Liver (tissue), 3 donors: ENCODE results near the gene NELL1.

Source experiments
- GABPA ChIP-seq, 2 donors: IDR thresholded peaks in 1 of 2; conservative IDR thresholded peaks in 1 of 2; 2 replicates each; pipeline ENCODE4 v1.6.1; 2016; ENCODE audit warnings: antibody characterized with exemption in 2 of 2, mild to moderate bottlenecking in 1 of 2, moderate library complexity in 1 of 2
- RAD21 ChIP-seq, 2 donors: IDR thresholded peaks; 2 replicates each; pipeline ENCODE4 v1.6.1; 2016; ENCODE audit warnings: antibody characterized with exemption in 2 of 2, mild to moderate bottlenecking in 2 of 2
- ZBTB33 ChIP-seq: IDR thresholded peaks from 2 replicates; pipeline ENCODE4 v1.6.1; 2016; ENCODE audit warnings: antibody characterized with exemption
- TF ChIP-seq, protein P1 (sequence below): fragments of 150-350 bp; IDR thresholded peaks from 2 replicates; pipeline ENCODE4 v1.5.1; 2017; ENCODE audit warnings: improper control_type of control experiment, low read depth, low read length; ENCODE audit not compliant: missing input control
- TF ChIP-seq, protein P2 (sequence below): IDR thresholded peaks from 2 replicates; pipeline ENCODE4 v1.6.1; 2016; ENCODE audit warnings: antibody characterized with exemption
- donor health status: healthy.
- donor health status: healthy.

- TF ChIP-seq GABPA (IDR thresholded peaks at IDR 0.05 in 1 of 2, conservative IDR thresholded peaks at IDR 0.05 in 1 of 2) (no peak), RAD21 (IDR thresholded peaks at IDR 0.05) (no peak), ZBTB33 (no peak)
- TF ChIP-seq, protein P1, sequence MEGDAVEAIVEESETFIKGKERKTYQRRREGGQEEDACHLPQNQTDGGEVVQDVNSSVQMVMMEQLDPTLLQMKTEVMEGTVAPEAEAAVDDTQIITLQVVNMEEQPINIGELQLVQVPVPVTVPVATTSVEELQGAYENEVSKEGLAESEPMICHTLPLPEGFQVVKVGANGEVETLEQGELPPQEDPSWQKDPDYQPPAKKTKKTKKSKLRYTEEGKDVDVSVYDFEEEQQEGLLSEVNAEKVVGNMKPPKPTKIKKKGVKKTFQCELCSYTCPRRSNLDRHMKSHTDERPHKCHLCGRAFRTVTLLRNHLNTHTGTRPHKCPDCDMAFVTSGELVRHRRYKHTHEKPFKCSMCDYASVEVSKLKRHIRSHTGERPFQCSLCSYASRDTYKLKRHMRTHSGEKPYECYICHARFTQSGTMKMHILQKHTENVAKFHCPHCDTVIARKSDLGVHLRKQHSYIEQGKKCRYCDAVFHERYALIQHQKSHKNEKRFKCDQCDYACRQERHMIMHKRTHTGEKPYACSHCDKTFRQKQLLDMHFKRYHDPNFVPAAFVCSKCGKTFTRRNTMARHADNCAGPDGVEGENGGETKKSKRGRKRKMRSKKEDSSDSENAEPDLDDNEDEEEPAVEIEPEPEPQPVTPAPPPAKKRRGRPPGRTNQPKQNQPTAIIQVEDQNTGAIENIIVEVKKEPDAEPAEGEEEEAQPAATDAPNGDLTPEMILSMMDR: no peak
- TF ChIP-seq, protein P2, sequence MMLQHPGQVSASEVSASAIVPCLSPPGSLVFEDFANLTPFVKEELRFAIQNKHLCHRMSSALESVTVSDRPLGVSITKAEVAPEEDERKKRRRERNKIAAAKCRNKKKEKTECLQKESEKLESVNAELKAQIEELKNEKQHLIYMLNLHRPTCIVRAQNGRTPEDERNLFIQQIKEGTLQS: no peak
Observed at GRCh38 chr11:21038801-21039200, 369.4 kb downstream of the NELL1 start.
